Fibroblast of the aortic adventitia (primary cell): ENCODE measurements around the gene TMEM72. TPM values are rescaled to one million over a fixed set of nuclear protein-coding genes. Genes with fewer than 3 reads are reported as not detected.

ENCODE experiments used
- DNase-seq: peaks from one replicate; pipeline ENCODE4 v3.0.0-alpha.2; 2010; ENCODE audit warnings: low read depth
- H3K4me3 ChIP-seq: 2 replicates; pipeline ENCODE4 v1.5.1; 2011; ENCODE audit warnings: low read depth, mild to moderate bottlenecking, control low read depth, low read length, moderate library complexity
- total RNA-seq: library from RNA; depleted of rRNA; stranded (reverse); fragments of >200 nt; gene quantifications from 2 replicates; pipeline ENCODE4 v1.2.3, GENCODE V29; 2012; ENCODE audit warnings: low replicate concordance
- TF ChIP-seq, protein P1 (sequence below): IDR thresholded peaks from 2 replicates; pipeline ENCODE4 v1.5.1; 2011; ENCODE audit warnings: mild to moderate bottlenecking, low read length, control low read depth, inconsistent platforms; ENCODE audit not compliant: insufficient read depth

TMEM72 gene
- total RNA-seq, 1 donor, result not detected

DNA sequence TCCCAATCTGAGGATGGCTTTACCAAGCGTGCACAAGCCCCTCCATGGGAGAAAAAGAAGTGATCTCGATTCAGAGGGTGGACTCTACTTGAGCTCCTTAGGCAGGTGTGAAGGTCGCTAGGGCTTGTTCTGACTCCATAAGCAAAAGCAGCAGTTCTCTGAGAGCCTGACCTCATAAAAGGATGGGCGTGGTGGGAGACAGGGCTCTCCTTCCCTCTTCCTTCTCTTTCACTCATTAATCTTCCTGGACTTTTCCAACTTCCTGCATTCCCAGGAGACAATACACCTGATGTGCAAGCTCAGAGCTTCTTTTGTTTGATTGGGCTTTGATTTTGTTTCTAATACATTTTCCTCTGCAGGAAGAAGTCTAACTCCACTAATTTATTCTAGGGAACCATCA lies 22.3 kb upstream of the TMEM72 start:
- no peak overlapping the region for H3K4me3 ChIP-seq
- TF ChIP-seq, protein P1, sequence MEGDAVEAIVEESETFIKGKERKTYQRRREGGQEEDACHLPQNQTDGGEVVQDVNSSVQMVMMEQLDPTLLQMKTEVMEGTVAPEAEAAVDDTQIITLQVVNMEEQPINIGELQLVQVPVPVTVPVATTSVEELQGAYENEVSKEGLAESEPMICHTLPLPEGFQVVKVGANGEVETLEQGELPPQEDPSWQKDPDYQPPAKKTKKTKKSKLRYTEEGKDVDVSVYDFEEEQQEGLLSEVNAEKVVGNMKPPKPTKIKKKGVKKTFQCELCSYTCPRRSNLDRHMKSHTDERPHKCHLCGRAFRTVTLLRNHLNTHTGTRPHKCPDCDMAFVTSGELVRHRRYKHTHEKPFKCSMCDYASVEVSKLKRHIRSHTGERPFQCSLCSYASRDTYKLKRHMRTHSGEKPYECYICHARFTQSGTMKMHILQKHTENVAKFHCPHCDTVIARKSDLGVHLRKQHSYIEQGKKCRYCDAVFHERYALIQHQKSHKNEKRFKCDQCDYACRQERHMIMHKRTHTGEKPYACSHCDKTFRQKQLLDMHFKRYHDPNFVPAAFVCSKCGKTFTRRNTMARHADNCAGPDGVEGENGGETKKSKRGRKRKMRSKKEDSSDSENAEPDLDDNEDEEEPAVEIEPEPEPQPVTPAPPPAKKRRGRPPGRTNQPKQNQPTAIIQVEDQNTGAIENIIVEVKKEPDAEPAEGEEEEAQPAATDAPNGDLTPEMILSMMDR, result no peak
- DNase-seq, result no peak

DNA sequence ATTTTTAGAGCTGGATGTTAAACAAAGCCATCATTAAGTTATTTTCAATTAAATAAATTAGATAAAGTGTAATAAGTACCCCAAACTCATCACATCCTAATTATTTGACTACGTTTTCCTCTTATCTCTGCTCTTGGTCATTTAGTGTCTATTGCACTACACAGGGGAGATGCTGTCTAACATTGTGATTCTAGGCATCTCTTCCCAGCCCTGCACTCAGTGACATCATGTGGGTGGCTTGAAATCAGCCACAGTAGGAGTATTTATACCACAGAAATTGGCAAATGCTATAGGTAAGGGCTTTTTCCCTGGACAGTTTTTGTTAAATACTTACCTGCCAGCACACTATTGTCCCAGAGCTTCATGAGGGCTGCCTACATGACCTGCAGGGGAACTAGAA lies 21.3 kb upstream of the TMEM72 start:
- TF ChIP-seq, protein P1, result no peak
- no peak for DNase-seq
- no peak overlapping the region for H3K4me3 ChIP-seq

DNA sequence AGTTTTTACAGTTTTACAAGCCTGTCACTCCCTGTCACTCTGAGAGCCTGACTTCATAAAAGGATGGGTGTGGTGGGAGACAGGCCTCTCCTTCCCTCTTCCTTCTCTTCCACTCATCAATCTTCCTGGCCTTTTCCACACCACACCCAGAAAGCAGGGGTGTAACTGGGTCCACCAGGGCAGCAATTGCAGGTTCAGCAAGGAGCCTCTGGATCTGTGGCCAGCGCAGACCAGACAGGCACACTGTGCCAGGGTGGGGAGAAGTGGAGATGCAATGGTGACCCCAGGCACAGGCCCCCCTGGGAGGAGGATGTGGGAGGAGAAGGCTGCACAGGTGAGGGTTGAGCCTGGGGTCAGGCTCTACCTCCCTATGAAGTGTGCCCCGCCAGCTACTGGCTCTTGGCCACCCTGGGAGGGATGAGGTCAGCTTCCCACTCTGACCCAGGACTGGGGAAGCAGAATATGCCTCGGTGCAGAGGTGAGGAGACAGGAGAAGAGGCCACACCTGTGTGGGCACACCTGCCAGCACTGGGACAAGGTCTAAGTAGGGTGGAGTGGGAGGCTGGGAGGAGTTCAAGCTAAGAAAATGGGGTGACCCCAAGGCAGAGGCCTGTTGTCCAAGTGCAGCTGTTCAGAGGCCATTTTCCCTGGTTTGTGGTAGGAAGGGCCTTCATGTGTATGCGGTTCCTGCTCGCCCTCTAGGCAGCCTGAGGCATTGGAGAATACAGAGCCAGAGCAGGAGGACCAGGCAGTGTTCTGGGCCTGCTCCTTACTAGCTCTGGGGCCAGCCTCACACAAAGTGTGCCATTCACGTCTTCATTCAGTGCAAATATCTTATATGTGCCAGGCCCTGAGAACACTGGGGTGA lies 20.2 kb upstream of the TMEM72 start:
- DNase-seq, result no peak
- TF ChIP-seq, protein P1, result no peak
- no peak overlapping the region for H3K4me3 ChIP-seq

DNA sequence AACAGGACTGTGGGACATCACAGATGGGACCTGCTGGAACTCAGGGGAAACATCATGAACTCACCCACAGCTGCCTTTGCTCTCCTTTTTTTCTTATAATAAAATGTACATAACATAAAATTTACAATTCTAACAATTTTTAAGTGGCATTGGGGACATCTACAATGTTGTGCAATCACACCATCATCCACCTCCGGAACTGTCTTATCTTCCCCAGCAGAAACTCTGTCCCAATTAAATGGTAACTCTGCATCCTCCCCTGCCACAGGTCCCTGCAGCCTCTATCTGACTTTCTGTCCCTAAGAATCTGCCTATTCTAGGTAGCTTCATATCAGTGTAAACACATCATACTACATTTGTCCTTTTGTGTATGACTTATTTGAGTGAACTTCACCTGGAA lies 19.4 kb upstream of the TMEM72 start:
- H3K4me3 ChIP-seq, result no peak overlapping the region
- DNase-seq, result no peak
- TF ChIP-seq, protein P1, result no peak

DNA sequence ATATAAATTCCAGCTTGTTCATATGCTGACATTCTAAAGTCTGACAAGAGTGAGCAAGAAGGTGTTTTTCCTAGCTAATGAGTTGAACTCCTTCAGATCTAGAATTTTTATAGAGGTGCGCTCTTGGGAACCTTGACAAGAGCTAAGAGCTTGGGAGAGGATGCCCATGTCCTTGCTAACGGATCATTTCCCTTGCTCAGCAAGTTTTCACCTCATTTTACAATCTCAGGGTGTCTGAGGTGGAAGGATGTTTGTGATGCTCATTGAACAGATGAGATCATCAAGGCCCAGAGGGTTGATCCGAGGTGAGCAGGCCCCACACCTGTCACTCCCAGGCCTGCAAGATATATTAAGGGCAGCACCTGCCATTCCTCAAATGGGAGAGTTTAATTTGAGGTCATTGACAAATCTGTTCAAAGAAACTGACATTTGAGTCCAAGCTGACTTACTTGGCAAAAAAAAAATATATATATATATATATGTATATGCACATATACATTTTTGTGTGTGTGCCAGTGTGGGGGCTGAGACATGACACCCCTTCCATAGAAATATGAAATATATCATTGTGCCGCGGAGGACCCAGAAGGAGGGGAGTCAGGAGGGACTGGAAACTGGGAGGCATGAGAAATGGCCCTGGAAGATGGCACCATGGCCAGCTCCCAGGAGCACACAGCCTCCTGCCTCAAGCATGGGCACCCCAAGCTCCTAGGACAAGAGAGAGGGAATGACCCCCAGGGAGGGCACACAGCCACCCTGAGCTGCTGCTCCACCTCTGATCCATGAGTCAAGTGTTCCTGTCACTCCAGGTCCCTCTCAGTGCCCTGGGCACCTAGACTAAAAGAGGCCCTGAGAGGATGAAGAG lies 17.3 kb upstream of the TMEM72 start:
- TF ChIP-seq, protein P1, result no peak
- no peak overlapping the region for H3K4me3 ChIP-seq
- DNase-seq, result no peak

DNA sequence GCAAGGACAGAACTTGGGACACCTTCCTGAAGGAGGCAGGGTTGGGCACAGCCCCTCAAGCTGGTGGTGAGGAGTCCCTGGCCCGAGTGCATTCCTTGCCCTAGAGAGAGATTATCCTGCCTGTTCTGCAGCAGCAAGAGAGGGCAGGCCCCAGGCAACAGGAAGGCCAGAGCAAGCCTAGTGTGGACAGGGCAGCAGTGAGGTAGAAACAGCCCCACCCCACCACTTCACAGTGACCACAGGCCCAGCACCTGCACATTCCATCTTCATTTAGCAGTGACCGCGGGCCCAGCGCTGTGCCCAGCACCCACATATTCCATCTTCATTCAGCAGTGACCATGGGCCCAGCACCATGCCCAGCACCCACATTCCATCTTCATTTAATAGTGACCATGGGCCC lies 16.4 kb upstream of the TMEM72 start:
- no peak for DNase-seq
- TF ChIP-seq, protein P1, result no peak
- H3K4me3 ChIP-seq, result no peak overlapping the region
